ENCODE data around the gene RAB19. TPM values are rescaled to one million over a fixed set of nuclear protein-coding genes. Genes with fewer than 3 reads are reported as not detected.
"Not testable (repeated sequence)": the region's sequence is repeated elsewhere in the genome, so short reads cannot be mapped to it uniquely, and the experiment has no call there.

RAB19 gene
- total and polyA plus RNA-seq, 2 donors (not counting 1 experiment from before 2014, with no cell fraction given): 0.37 to 1.1 TPM

- Histone ChIP-seq H3K9ac (ENCODE audit: low read length) (no peak overlapping the region), H3K9me3 (ENCODE audit: control extremely low read depth in 1 of 3, control insufficient read depth in 2 of 3, insufficient read depth in 1 of 3, low read length in 2 of 3) (no peaks in the 10 kb centered on the region), H2AFZ (ENCODE audit: insufficient read depth, low read depth, low read length, poor library complexity, severe bottlenecking) (no peak overlapping the region), H3K27me3 (replicated peaks in 1 of 4; ENCODE audit: control extremely low read depth in 1 of 4, control insufficient read depth in 3 of 4, insufficient read depth in 4 of 4, low read length in 3 of 4) (no peaks in the 10 kb centered on the region), H3K4me1 (ENCODE audit: control insufficient read depth in 2 of 2, insufficient read depth in 2 of 2, low read length in 2 of 2) (no peaks in the 10 kb centered on the region), H3K36me3 (replicated peaks in 1 of 2; ENCODE audit: control extremely low read depth in 1 of 2, control insufficient read depth in 1 of 2, extremely low read depth in 1 of 2, insufficient read depth in 2 of 2, low read length in 1 of 2) (peaks cover 0 to 1% of the 10 kb centered on the region in 2 experiments), H3K4me3 (ENCODE audit: control extremely low read depth in 1 of 5, extremely low read depth in 1 of 5, insufficient read depth in 1 of 5, low read depth in 2 of 5, low read length in 4 of 5) (no peak overlapping the region), H4K20me1 (ENCODE audit: control insufficient read depth, insufficient read depth, low read length, poor library complexity, severe bottlenecking) (no peaks in the 10 kb centered on the region), H3K4me2 (replicated peaks; ENCODE audit: low read depth, low read length, poor library complexity, severe bottlenecking) (no peak overlapping the region), H3K79me2 (ENCODE audit: control insufficient read depth, insufficient read depth, low read length) (no peaks in the 10 kb centered on the region), H3K27ac (ENCODE audit: low read length in 2 of 2) (no peak overlapping the region)
- ChIA-PET POLR2A (no interaction called here), CTCF (interaction anchor here (1.2 kb wide), 1 partner anchor 41 kb away, joined by 4 read pairs; no protein-coding TSS in a partner anchor)
- Mint-ChIP-seq H3K4me1 (no peaks in the 10 kb centered on the region), H3K4me3 (no peak overlapping the region), H3K27ac (no peak overlapping the region), H3K9me3 (ENCODE audit: insufficient read depth) (no peaks in the 10 kb centered on the region), H3K27me3 (peaks cover 6% of the 10 kb centered on the region)
- DNase-seq (no peak), ATAC-seq (ENCODE audit: low read depth) (no peak)
- TF ChIP-seq EZH2 (IDR thresholded peaks at IDR 0.05; ENCODE audit: borderline replicate concordance, insufficient read depth, low read depth, low read length, poor library complexity, severe bottlenecking) (no peak), CTCF (IDR thresholded peaks at IDR 0.05) (no peak)
- WGBS (ENCODE audit: insufficient coverage): no CpG with 5 or more reads among the region's 8 CpGs
- intact Hi-C loops (cut with micrococcal nuclease): no loop called here
Observed at GRCh38 chr7:140416560-140416959, 12.7 kb downstream of the RAB19 start.

GRCh38 chr7:140417456-140418155 is 13.7 kb downstream of the RAB19 start:
- ChIA-PET POLR2A (interaction anchor here (0.6 kb wide), 1 partner anchor 73 kb away, joined by 3 read pairs; no protein-coding TSS in a partner anchor), CTCF (interaction anchor here (0.7 kb wide), 2 partner anchors 20 to 31 kb away, joined by 3 read pairs; partner anchors contain the start of gene SLC37A3)
- Mint-ChIP-seq H3K27me3 (peaks cover 6% of the 10 kb centered on the region), H3K4me3 (no peak overlapping the region), H3K9me3 (ENCODE audit: insufficient read depth) (no peaks in the 10 kb centered on the region), H3K4me1 (no peaks in the 10 kb centered on the region), H3K27ac (no peak overlapping the region)
- Histone ChIP-seq H2AFZ (ENCODE audit: insufficient read depth, low read depth, low read length, poor library complexity, severe bottlenecking) (peak overlapping the region; percentile 16), H4K20me1 (ENCODE audit: control insufficient read depth, insufficient read depth, low read length, poor library complexity, severe bottlenecking) (no peaks in the 10 kb centered on the region), H3K27ac (ENCODE audit: low read length in 2 of 2) (no peak overlapping the region), H3K79me2 (ENCODE audit: control insufficient read depth, insufficient read depth, low read length) (no peaks in the 10 kb centered on the region), H3K4me3 (ENCODE audit: control extremely low read depth in 1 of 5, extremely low read depth in 1 of 5, insufficient read depth in 1 of 5, low read depth in 2 of 5, low read length in 4 of 5) (no peak overlapping the region), H3K9ac (ENCODE audit: low read length) (no peak overlapping the region), H3K36me3 (replicated peaks in 1 of 2; ENCODE audit: control extremely low read depth in 1 of 2, control insufficient read depth in 1 of 2, extremely low read depth in 1 of 2, insufficient read depth in 2 of 2, low read length in 1 of 2) (peaks cover 0 to 1% of the 10 kb centered on the region in 2 experiments), H3K4me2 (replicated peaks; ENCODE audit: low read depth, low read length, poor library complexity, severe bottlenecking) (no peak overlapping the region), H3K27me3 (replicated peaks in 1 of 4; ENCODE audit: control extremely low read depth in 1 of 4, control insufficient read depth in 3 of 4, insufficient read depth in 4 of 4, low read length in 3 of 4) (no peaks in the 10 kb centered on the region), H3K9me3 (ENCODE audit: control extremely low read depth in 1 of 3, control insufficient read depth in 2 of 3, insufficient read depth in 1 of 3, low read length in 2 of 3) (no peaks in the 10 kb centered on the region), H3K4me1 (ENCODE audit: control insufficient read depth in 2 of 2, insufficient read depth in 2 of 2, low read length in 2 of 2) (no peaks in the 10 kb centered on the region)
- TF ChIP-seq CTCF (IDR thresholded peaks at IDR 0.05) (no peak), EZH2 (IDR thresholded peaks at IDR 0.05; ENCODE audit: borderline replicate concordance, insufficient read depth, low read depth, low read length, poor library complexity, severe bottlenecking) (no peak)
- intact Hi-C loops (cut with micrococcal nuclease): no loop called here
- DNase-seq (no peak), ATAC-seq (ENCODE audit: low read depth) (no peak)
- 32% methylated on average over 7 of the region's 8 CpGs for WGBS (ENCODE audit: insufficient coverage)

- H3K27ac Mint-ChIP-seq; intact Hi-C loops (cut with micrococcal nuclease): not testable (repeated sequence)
- POLR2A ChIA-PET: interaction anchor here (0.6 kb wide), 1 partner anchor 72 kb away, joined by 3 read pairs; no protein-coding TSS in a partner anchor
Observed at GRCh38 chr7:140418156-140418472, 14.3 kb downstream of the RAB19 start.

More at GRCh38 chr7:140418156-140418472, 14.3 kb downstream of the RAB19 start:
- H3K4me1 Mint-ChIP-seq; H3K79me2 ChIP-seq (ENCODE audit: control insufficient read depth, insufficient read depth, low read length); H3K36me3 ChIP-seq (replicated peaks in 1 of 2; ENCODE audit: control extremely low read depth in 1 of 2, control insufficient read depth in 1 of 2, extremely low read depth in 1 of 2, insufficient read depth in 2 of 2, low read length in 1 of 2); CTCF ChIA-PET; ATAC-seq (ENCODE audit: low read depth); H3K9me3 ChIP-seq (ENCODE audit: control extremely low read depth in 1 of 3, control insufficient read depth in 2 of 3, insufficient read depth in 1 of 3, low read length in 2 of 3); H3K4me3 Mint-ChIP-seq; H3K4me3 ChIP-seq (ENCODE audit: control extremely low read depth in 1 of 5, extremely low read depth in 1 of 5, insufficient read depth in 1 of 5, low read depth in 2 of 5, low read length in 4 of 5); H2AFZ ChIP-seq (ENCODE audit: insufficient read depth, low read depth, low read length, poor library complexity, severe bottlenecking); H3K27ac ChIP-seq (ENCODE audit: low read length in 2 of 2); H3K9me3 Mint-ChIP-seq (ENCODE audit: insufficient read depth); H3K9ac ChIP-seq (ENCODE audit: low read length); H3K4me1 ChIP-seq (ENCODE audit: control insufficient read depth in 2 of 2, insufficient read depth in 2 of 2, low read length in 2 of 2); DNase-seq; H4K20me1 ChIP-seq (ENCODE audit: control insufficient read depth, insufficient read depth, low read length, poor library complexity, severe bottlenecking); H3K27me3 Mint-ChIP-seq; H3K4me2 ChIP-seq (replicated peaks; ENCODE audit: low read depth, low read length, poor library complexity, severe bottlenecking); H3K27me3 ChIP-seq (replicated peaks in 1 of 4; ENCODE audit: control extremely low read depth in 1 of 4, control insufficient read depth in 3 of 4, insufficient read depth in 4 of 4, low read length in 3 of 4): not testable (repeated sequence)
- 66% methylated on average over 2 of the region's 5 CpGs for WGBS (ENCODE audit: insufficient coverage)
